Left cardiac atrium (tissue), 4 donors: ENCODE results near the gene OR8I2. TPM values are rescaled to one million over a fixed set of nuclear protein-coding genes. Genes with fewer than 3 reads are reported as not detected.
"Not testable (repeated sequence)": the region's sequence is repeated elsewhere in the genome, so short reads cannot be mapped to it uniquely, and the experiment has no call there.

Experiments used
- ATAC-seq, 2 donors: fragments of 200-7000 bp; cut with Tn5 transposase; one replicate each; pipeline ENCODE4 v1.9.1; 2020; ENCODE audit warnings: mild to moderate bottlenecking in 2 of 2, moderate library complexity in 2 of 2
- DNase-seq: peaks from one replicate; pipeline ENCODE4 v3.0.0-alpha.2; 2020
- intact Hi-C, 2 donors: fragments of 100-400 bp; cut with DNase I; formaldehyde crosslinking; loops; one replicate each; pipeline versions ENCODE4 v1.14.1 to v1.15.1; 2022 to 2023
- long read RNA-seq: library from polyadenylated mRNA; unstranded; transcript quantifications from one replicate; pipeline ENCODE4 v2.0.0, GENCODE V29; 2021
- total RNA-seq, 2 donors: library from RNA; stranded (reverse); fragmentation: NEBNext Ultra II Directional; extraction: Animal tissue kit (Norgen Biotek cat#: 25700); gene quantifications; one replicate each; pipeline ENCODE4 v1.2.1, GENCODE V29; 2021
- donor health status: DM: no; HTN: yes; CAD: no.
- donor health status: DM: no; HTN: yes; CAD: no; lungs with severe emphysema.
- donor health status: DM: yes; HTN: yes; CAD: no.
- donor health status: Dilated cardiomyopathy.

The OR8I2 gene
- not detected for total RNA-seq
- long read RNA-seq, result 0 reads

- intact Hi-C loops, result no loop called here
- ATAC-seq, result no peak
Observed at GRCh38 chr11:56093008-56093407, at the start of gene OR8I2. Gene OR8I2 (plus strand): TSS chr11:56093308. CDS start chr11:56093308, 0 bp downstream.

GRCh38 chr11:56045538-56045937 is 47.6 kb upstream of the OR8I2 start:
- intact Hi-C loops, result no loop called here
- no peak for DNase-seq
- ATAC-seq, result no peak

More at GRCh38 chr11:56093008-56093407, at the start of gene OR8I2:
- no peak for DNase-seq

GRCh38 chr11:56048480-56048879 is 44.6 kb upstream of the OR8I2 start:
- intact Hi-C loops, result no loop called here
- DNase-seq (no peak), ATAC-seq (no peak)

- ATAC-seq (no peak), DNase-seq (no peak)
- intact Hi-C loops, result no loop called here
Observed at GRCh38 chr11:56049487-56049886, 43.6 kb upstream of the OR8I2 start.

GRCh38 chr11:56056366-56056765 is 36.7 kb upstream of the OR8I2 start:
- intact Hi-C loops, ATAC-seq, DNase-seq: not testable (repeated sequence)

- DNase-seq, intact Hi-C loops, ATAC-seq: not testable (repeated sequence)
Observed at GRCh38 chr11:56057661-56058237, 35.4 kb upstream of the OR8I2 start.

GRCh38 chr11:56058260-56058780 is 34.8 kb upstream of the OR8I2 start:
- intact Hi-C loops, DNase-seq, ATAC-seq: not testable (repeated sequence)

- intact Hi-C loops, result no loop called here
- ATAC-seq, result no peak
- DNase-seq, result no peak
Observed at GRCh38 chr11:56066980-56067379, 26.1 kb upstream of the OR8I2 start.

GRCh38 chr11:56089697-56090096 is 3.4 kb upstream of the OR8I2 start:
- intact Hi-C loops, result no loop called here

GRCh38 chr11:56103210-56103737 is 10.2 kb downstream of the OR8I2 start, which contains the start of gene OR8H2:
Gene OR8H2 (plus strand): TSS chr11:56103687. CDS start chr11:56105043, 1,356 bp downstream.
- intact Hi-C loops, result no loop called here
- no peak for DNase-seq
- ATAC-seq, result no peak

More at GRCh38 chr11:56089697-56090096, 3.4 kb upstream of the OR8I2 start:
- no peak for DNase-seq
- ATAC-seq, result no peak

- DNase-seq (no peak), ATAC-seq (no peak)
- intact Hi-C loops, result no loop called here
Observed at GRCh38 chr11:56122073-56122472, 29.0 kb downstream of the OR8I2 start, which contains the start of gene OR8H3. Gene OR8H3 (plus strand): TSS chr11:56122373. CDS start chr11:56122373, 0 bp downstream.

- DNase-seq (no peak), ATAC-seq (no peak)
- intact Hi-C loops, result no loop called here
Observed at GRCh38 chr11:56140151-56140661, 47.1 kb downstream of the OR8I2 start, which contains the start of gene OR8J3. Gene OR8J3 (minus strand): TSS chr11:56140201. CDS start chr11:56137718, 2,483 bp downstream.

GRCh38 chr11:56143681-56144080 is 50.6 kb downstream of the OR8I2 start:
- intact Hi-C loops, ATAC-seq, DNase-seq: not testable (repeated sequence)

Other genes starting within 250 kb of the OR8I2 start
- gene TRIM51, start 210.0 kb upstream of the OR8I2 start, total RNA-seq, result not detected
- not detected for gene OR5W2, start 178.7 kb upstream of the OR8I2 start, total RNA-seq
- not detected for gene OR5I1, start 156.9 kb upstream of the OR8I2 start, total RNA-seq
- not detected for gene OR10AG1, start 123.4 kb upstream of the OR8I2 start, total RNA-seq
- gene OR5F1, start 98.7 kb upstream of the OR8I2 start, total RNA-seq, result not detected
- gene OR5AS1, start 65.7 kb upstream of the OR8I2 start, total RNA-seq, result not detected
- not detected for gene OR8H2, start 10.4 kb downstream of the OR8I2 start, total RNA-seq
- not detected for gene OR8H3, start 29.1 kb downstream of the OR8I2 start, total RNA-seq
- gene OR8J3, start 46.9 kb downstream of the OR8I2 start, total RNA-seq, result not detected
- not detected for gene OR8K5, start 67.0 kb downstream of the OR8I2 start, total RNA-seq
- not detected for gene OR5J2, start 83.3 kb downstream of the OR8I2 start, total RNA-seq
- gene OR5T2, start 140.9 kb downstream of the OR8I2 start, total RNA-seq, result not detected
- not detected for gene OR5T3, start 158.9 kb downstream of the OR8I2 start, total RNA-seq
- gene OR5T1, start 180.8 kb downstream of the OR8I2 start, total RNA-seq, result not detected
- gene OR8H1, start 198.9 kb downstream of the OR8I2 start, total RNA-seq, result not detected
- not detected for gene OR8K3, start 221.8 kb downstream of the OR8I2 start, total RNA-seq